IPS-18c (cell line): Measurements from ENCODE around the gene KRTAP24-1.

Experiments used
- H3K4me3 ChIP-seq: 2 replicates; pipeline ENCODE4 v1.7.0; 2013; ENCODE audit warnings: low read depth, mild to moderate bottlenecking, low read length, moderate library complexity; ENCODE audit not compliant: insufficient read depth
- H3K9me3 ChIP-seq: one replicate; pipeline ENCODE4 v1.6.1; 2013; ENCODE audit warnings: mild to moderate bottlenecking, low read length, moderate library complexity; ENCODE audit not compliant: control insufficient read depth, insufficient read depth

KRTAP24-1 gene

GRCh38 chr21:30248844-30249243, 33.9 kb downstream of the KRTAP24-1 start:
- Histone ChIP-seq H3K4me3 (no peak overlapping the region), H3K9me3 (no peaks in the 10 kb centered on the region)

- no peaks in the 10 kb centered on the region for H3K9me3 ChIP-seq
- no peak overlapping the region for H3K4me3 ChIP-seq
These were observed 37.7 kb downstream of the KRTAP24-1 start for GRCh38 chr21:30245061-30245460.

GRCh38 chr21:30243691-30244090, 39.1 kb downstream of the KRTAP24-1 start:
- H3K4me3 ChIP-seq: no peak overlapping the region
- H3K9me3 ChIP-seq: no peaks in the 10 kb centered on the region

GRCh38 chr21:30240661-30241060, 42.1 kb downstream of the KRTAP24-1 start:
- Histone ChIP-seq H3K9me3 (no peaks in the 10 kb centered on the region), H3K4me3 (no peak overlapping the region)

DNA sequence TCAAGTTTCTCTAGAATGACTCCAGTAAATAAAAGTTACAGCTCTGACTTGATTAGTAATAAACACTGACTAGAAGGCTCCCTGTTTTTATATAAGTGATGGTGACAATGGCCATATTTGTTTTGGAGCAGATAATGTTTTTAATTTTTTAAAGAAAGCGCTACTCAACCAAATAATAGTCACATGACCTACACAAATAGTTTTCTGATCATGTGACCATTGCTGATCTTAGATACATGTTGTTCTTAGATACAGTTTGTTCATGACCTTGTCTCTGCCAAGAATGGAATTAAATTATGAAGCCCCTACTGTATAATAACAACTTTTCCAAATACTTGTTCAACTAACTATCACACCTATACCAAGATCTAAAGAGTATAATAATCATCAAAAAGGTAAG, 44.6 kb downstream of the KRTAP24-1 start:
- Histone ChIP-seq H3K9me3 (no peaks in the 10 kb centered on the region), H3K4me3 (no peak overlapping the region)

DNA sequence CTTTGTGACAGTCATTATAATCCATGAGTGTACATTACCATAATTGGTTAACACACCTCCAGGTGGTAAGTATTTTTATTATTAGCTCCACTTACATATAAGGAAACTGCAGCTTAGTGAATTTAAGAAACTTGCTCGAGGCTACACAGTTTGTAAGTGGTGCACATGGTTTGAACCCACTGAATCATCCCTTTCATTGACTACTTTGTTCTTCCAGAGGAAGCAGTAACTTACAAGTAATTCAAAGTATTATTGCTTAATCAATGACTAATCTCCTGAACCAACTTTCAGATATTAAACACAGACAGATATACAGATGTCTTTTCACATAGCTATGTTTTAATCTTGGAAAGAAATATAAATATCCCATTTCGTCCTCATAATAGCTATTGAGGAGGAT, 48.1 kb downstream of the KRTAP24-1 start:
- Histone ChIP-seq H3K9me3 (no peaks in the 10 kb centered on the region), H3K4me3 (no peak overlapping the region)

GRCh38 chr21:30234050-30234449, 48.7 kb downstream of the KRTAP24-1 start:
- Histone ChIP-seq H3K4me3 (no peak overlapping the region), H3K9me3 (no peaks in the 10 kb centered on the region)

DNA sequence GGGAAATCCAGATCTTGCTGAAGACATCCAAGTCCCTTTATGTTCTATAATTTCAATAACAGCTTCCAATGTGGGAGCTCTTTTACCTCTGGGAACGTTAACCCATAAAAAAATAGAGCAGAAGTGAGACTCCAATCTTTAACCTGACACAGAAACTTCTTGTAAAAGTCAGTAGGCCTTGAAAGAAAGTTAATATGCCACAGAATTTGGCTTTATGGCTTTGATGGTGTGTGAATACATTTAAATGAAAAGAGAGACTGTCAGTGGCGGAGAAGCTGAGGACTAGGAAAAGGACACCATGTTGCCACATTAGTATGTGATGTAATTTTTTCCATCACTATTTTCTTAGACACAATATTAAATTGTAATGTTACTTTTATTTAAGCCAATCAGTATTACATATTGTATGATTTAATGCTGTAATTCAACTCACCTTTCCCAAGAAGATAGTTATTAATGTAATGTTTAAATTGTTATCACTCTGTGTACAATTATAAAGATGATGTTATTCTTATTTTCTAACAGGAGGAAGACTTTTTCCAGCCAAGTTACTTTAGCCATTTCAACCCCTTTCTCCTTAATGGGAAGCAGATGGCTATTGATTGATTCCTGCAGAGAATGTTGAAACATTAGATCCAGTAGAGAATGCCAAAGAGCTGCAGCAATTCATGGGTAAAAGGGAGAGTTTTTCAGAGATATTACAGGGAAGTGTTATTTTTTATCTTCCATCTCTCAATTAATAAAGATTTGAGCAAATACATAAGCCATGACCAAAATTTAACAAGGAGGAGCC, 49.3 kb downstream of the KRTAP24-1 start:
- no peaks in the 10 kb centered on the region for H3K9me3 ChIP-seq

DNA sequence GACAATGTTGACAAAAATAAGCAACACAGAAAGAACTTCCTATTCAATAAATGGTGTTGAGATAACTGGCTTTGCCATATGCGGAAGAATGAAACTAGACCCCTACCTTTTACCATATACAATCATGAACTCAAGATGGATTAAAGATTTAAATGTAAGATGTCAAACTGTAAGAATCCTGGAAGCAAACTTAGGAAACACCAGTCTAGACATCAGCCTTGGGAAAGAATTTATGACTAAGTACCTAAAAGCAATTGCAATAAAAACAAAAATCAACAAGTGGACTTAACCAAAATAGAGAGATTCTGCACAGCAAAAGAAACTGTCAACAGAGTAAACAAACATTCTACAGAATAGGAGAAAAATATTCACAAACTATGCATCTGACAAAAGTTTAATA, 50.7 kb downstream of the KRTAP24-1 start:
- Histone ChIP-seq H3K9me3 (no peaks in the 10 kb centered on the region), H3K4me3 (no peak overlapping the region)

More for the DNA sequence above, 49.3 kb downstream of the KRTAP24-1 start:
- no peak overlapping the region for H3K4me3 ChIP-seq
